ENCODE results near the gene FCHO1. TPM values are rescaled to one million over a fixed set of nuclear protein-coding genes. Genes with fewer than 3 reads are reported as not detected.

Gene FCHO1
- total RNA-seq, 1 donor from 2014 or later = 15.5 TPM

DNA sequence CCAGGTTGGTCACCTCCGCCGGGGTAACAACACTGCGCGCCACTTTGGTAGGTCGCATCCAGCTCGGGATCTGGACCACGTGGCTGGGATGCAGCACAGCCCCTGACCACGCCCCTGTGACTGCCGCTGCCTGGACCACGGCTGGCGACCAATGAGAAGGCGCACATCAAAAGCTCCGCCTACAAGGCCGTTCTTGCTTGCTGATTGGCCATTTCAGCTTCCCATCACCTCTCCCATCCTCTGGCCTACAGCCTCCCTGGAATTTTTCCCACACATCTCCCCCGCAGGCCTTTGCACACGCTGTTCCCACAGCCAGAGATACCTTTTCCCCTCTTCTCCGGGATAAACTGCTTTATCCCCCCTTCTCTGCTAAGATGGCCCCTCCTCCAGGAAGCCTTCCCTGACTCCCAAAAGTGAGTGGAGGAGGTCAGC, 44.5 kb upstream of the FCHO1 start:
- no peaks in the 10 kb centered on the region for H3K9me3 ChIP-seq (ENCODE audit: low read depth)
- no peak overlapping the region for H3K27ac ChIP-seq
- H3K4me3 ChIP-seq = no peak overlapping the region
- no peaks in the 10 kb centered on the region for H3K79me2 ChIP-seq (ENCODE audit: low read depth)
- H3K4me1 Mint-ChIP-seq = peaks cover 5% of the 10 kb centered on the region
- no peaks in the 10 kb centered on the region for H4K20me1 ChIP-seq (ENCODE audit: low read depth)
- H3K36me3 Mint-ChIP-seq = no peaks in the 10 kb centered on the region
- H3K36me3 ChIP-seq = no peaks in the 10 kb centered on the region
- no peak overlapping the region for H3K9ac ChIP-seq
- no peak overlapping the region for H2AFZ ChIP-seq (replicated peaks)
- peaks cover 8% of the 10 kb centered on the region for H3K27me3 ChIP-seq
- H3K4me3 Mint-ChIP-seq = no peak overlapping the region
- H3F3A ChIP-seq (ENCODE audit: low read depth) = peaks cover 5% of the 10 kb centered on the region
- no peaks in the 10 kb centered on the region for H3K9me3 Mint-ChIP-seq
- peaks cover 11% of the 10 kb centered on the region for H3K27me3 Mint-ChIP-seq (ENCODE audit: insufficient read depth, low read depth)
- H3K4me1 ChIP-seq = no peaks in the 10 kb centered on the region
- TF ChIP-seq EZH2phosphoT487 (IDR thresholded peaks at IDR 0.05) = no peak
- TF ChIP-seq, protein P1, sequence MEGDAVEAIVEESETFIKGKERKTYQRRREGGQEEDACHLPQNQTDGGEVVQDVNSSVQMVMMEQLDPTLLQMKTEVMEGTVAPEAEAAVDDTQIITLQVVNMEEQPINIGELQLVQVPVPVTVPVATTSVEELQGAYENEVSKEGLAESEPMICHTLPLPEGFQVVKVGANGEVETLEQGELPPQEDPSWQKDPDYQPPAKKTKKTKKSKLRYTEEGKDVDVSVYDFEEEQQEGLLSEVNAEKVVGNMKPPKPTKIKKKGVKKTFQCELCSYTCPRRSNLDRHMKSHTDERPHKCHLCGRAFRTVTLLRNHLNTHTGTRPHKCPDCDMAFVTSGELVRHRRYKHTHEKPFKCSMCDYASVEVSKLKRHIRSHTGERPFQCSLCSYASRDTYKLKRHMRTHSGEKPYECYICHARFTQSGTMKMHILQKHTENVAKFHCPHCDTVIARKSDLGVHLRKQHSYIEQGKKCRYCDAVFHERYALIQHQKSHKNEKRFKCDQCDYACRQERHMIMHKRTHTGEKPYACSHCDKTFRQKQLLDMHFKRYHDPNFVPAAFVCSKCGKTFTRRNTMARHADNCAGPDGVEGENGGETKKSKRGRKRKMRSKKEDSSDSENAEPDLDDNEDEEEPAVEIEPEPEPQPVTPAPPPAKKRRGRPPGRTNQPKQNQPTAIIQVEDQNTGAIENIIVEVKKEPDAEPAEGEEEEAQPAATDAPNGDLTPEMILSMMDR (IDR thresholded peaks at IDR 0.05) = no peak
- no peak for TF ChIP-seq EZH2 (IDR thresholded peaks at IDR 0.05)
- peak overlapping the region; percentile 31 for H3K4me2 ChIP-seq
- DNase-seq (ENCODE audit: low spot score) = peak; percentile 86
- no peak overlapping the region for H3K27ac Mint-ChIP-seq

DNA sequence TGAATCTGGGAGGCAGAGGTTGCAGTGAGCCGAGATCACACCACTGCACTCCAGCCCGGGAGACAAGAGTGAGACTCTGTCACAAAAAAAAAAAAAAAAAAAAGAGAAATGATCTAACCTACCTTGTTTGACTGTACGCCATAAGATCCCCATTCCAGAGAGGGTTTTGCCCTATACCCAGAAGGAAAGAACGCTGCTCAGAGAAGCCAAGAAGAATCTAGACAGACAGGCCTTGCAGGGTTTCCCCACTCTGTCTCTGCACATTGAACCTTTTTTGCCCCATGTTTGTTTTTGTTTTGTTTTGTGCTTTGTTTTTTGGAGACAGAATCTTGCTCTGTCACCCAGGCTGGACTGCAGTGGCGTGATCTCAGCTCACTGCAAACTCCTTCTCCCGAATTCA, 39.4 kb upstream of the FCHO1 start:
- Mint-ChIP-seq H3K27ac (peak overlapping the region; percentile 61), H3K36me3 (no peaks in the 10 kb centered on the region), H3K27me3 (ENCODE audit: insufficient read depth, low read depth) (peaks cover 2% of the 10 kb centered on the region), H3K4me3 (no peak overlapping the region), H3K4me1 (peaks cover 2% of the 10 kb centered on the region), H3K9me3 (no peaks in the 10 kb centered on the region)
- no peaks in the 10 kb centered on the region for H3K27me3 ChIP-seq
- no peak overlapping the region for H3K9ac ChIP-seq
- no peak overlapping the region for H2AFZ ChIP-seq (replicated peaks)
- TF ChIP-seq EZH2 (IDR thresholded peaks at IDR 0.05) (no peak), EZH2phosphoT487 (IDR thresholded peaks at IDR 0.05) (no peak)
- TF ChIP-seq, protein P1 (IDR thresholded peaks at IDR 0.05) = no peak
- DNase-seq (ENCODE audit: low spot score) = no peak
- H3K9me3 ChIP-seq (ENCODE audit: low read depth) = no peaks in the 10 kb centered on the region
- no peak overlapping the region for H3K4me2 ChIP-seq
- no peak overlapping the region for H3K4me3 ChIP-seq
- H3K36me3 ChIP-seq = no peaks in the 10 kb centered on the region
- no peak overlapping the region for H3K27ac ChIP-seq
- H3K79me2 ChIP-seq (ENCODE audit: low read depth) = no peaks in the 10 kb centered on the region
- H4K20me1 ChIP-seq (ENCODE audit: low read depth) = no peaks in the 10 kb centered on the region
- no peaks in the 10 kb centered on the region for H3K4me1 ChIP-seq
- peaks cover 9% of the 10 kb centered on the region for H3F3A ChIP-seq (ENCODE audit: low read depth)

DNA sequence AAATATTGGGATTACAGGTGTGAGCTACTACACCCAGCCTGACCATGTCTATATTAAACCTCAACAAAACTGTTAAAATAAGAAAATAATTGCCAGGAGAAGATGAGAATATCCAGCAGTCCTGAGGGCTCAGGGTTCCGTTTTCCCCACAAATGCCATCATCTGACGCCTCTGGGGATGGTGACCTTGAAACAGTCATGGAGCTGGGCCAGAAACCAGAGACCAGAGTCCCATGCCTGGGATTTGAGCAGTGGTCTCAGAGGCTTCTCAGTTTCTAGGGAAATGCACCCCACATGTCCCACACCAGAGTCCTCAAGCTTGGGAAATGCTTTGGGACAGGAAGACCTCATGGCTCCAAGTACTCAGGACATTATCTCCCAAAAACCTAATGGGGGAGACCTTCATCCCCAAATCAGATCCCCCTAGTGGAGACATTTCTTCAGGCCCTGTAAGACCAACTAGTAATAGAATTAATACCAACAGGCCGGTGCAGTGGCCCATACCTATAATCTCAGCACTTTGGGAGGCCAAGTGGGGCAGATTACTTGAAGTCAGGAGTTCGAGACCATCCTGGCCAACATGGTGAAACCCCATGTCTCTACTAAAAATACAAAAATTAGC, 34.9 kb upstream of the FCHO1 start:
- H3K4me1 Mint-ChIP-seq = peaks cover 29% of the 10 kb centered on the region
- Histone ChIP-seq H3K4me2 (no peak overlapping the region), H3K9me3 (ENCODE audit: low read depth) (no peaks in the 10 kb centered on the region), H3K79me2 (ENCODE audit: low read depth) (peaks cover 19% of the 10 kb centered on the region), H3K4me3 (no peak overlapping the region), H3K4me1 (peaks cover 16% of the 10 kb centered on the region), H3K27me3 (no peaks in the 10 kb centered on the region), H4K20me1 (ENCODE audit: low read depth) (peaks cover 18% of the 10 kb centered on the region), H2AFZ (replicated peaks) (no peak overlapping the region), H3K27ac (no peak overlapping the region), H3K9ac (no peak overlapping the region), H3K36me3 (no peaks in the 10 kb centered on the region), H3F3A (ENCODE audit: low read depth) (peaks cover 15% of the 10 kb centered on the region)
- no peak overlapping the region for H3K4me3 Mint-ChIP-seq
- TF ChIP-seq EZH2 (IDR thresholded peaks at IDR 0.05) = no peak
- TF ChIP-seq, protein P1 (IDR thresholded peaks at IDR 0.05) = peak; percentile 37
- no peak for TF ChIP-seq EZH2phosphoT487 (IDR thresholded peaks at IDR 0.05)
- DNase-seq (ENCODE audit: low spot score) = no peak
- no peak overlapping the region for H3K27ac Mint-ChIP-seq
- H3K27me3 Mint-ChIP-seq (ENCODE audit: insufficient read depth, low read depth) = peaks cover 7% of the 10 kb centered on the region
- H3K9me3 Mint-ChIP-seq = no peaks in the 10 kb centered on the region
- H3K36me3 Mint-ChIP-seq = peaks cover 3% of the 10 kb centered on the region

Measured in neural progenitor cell (in vitro differentiated cells).